Transverse colon (tissue), 4 donors: Measurements from ENCODE around the gene SART1.

Source experiments
- EP300 ChIP-seq: sonication (generic); formaldehyde crosslinking; IDR thresholded peaks from one replicate; pipeline ENCODE4 v1.6.1; 2017; ENCODE audit warnings: antibody characterized with exemption, low read depth
- POLR2A ChIP-seq: fragments of 450-650 bp; IDR thresholded peaks from one replicate; pipeline ENCODE4 v1.6.1; 2016; ENCODE audit warnings: antibody characterized with exemption, mild to moderate bottlenecking, moderate library complexity
- POLR2AphosphoS5 ChIP-seq, 3 donors: sonication (generic); formaldehyde crosslinking; IDR thresholded peaks; one replicate each; pipeline ENCODE4 v1.6.1; 2016; ENCODE audit warnings: antibody characterized with exemption in 3 of 3
- TF ChIP-seq, protein P1 (sequence below), 5 experiments: fragments of 200-600 bp in 3 of 5; fragments of 450-650 bp in 2 of 5; sonication (generic) in 3 of 5; IDR thresholded peaks; 1 replicate in 2 of 5; 2 replicates in 3 of 5; pipeline ENCODE4 v1.5.1; 2016 to 2017; ENCODE audit warnings: antibody characterized with exemption in 5 of 5, inconsistent platforms in 3 of 5, mild to moderate bottlenecking in 2 of 5, moderate library complexity in 1 of 5

DNA sequence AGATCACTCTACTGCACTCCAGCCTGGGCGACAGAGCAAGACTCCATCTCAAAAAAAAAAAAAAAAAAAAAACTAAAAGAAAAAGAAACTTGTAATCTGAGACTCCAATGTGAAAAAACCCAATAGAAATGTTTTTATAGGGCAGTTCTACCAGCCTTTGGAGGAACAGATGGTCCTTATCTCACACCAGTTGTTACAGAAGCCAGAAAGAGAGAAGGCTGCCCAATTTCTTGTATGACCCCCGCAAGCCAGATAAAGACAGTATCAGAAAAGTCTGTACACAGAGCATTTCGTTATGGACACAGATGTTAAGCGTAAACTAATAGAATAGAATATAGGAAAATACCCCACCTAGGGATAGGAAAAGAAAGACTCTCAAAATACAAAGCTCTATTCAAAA is 27.5 kb upstream of the SART1 start:
- TF ChIP-seq, protein P1, sequence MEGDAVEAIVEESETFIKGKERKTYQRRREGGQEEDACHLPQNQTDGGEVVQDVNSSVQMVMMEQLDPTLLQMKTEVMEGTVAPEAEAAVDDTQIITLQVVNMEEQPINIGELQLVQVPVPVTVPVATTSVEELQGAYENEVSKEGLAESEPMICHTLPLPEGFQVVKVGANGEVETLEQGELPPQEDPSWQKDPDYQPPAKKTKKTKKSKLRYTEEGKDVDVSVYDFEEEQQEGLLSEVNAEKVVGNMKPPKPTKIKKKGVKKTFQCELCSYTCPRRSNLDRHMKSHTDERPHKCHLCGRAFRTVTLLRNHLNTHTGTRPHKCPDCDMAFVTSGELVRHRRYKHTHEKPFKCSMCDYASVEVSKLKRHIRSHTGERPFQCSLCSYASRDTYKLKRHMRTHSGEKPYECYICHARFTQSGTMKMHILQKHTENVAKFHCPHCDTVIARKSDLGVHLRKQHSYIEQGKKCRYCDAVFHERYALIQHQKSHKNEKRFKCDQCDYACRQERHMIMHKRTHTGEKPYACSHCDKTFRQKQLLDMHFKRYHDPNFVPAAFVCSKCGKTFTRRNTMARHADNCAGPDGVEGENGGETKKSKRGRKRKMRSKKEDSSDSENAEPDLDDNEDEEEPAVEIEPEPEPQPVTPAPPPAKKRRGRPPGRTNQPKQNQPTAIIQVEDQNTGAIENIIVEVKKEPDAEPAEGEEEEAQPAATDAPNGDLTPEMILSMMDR (IDR thresholded peaks at IDR 0.05), result no peak
- TF ChIP-seq EP300, result no peak
- no peak for TF ChIP-seq POLR2AphosphoS5 (IDR thresholded peaks at IDR 0.05)
- no peak for TF ChIP-seq POLR2A
